Skeletal muscle satellite cell (primary cell): ENCODE data around the gene FOXL3.

Experiments
- H3K27me3 ChIP-seq: 2 replicates; pipeline ENCODE4 v1.7.0; 2013; ENCODE audit warnings: low read length; ENCODE audit not compliant: control insufficient read depth, insufficient read depth
- H3K36me3 ChIP-seq: 2 replicates; pipeline ENCODE4 v1.7.0; 2013; ENCODE audit warnings: mild to moderate bottlenecking, control low read depth, low read length; ENCODE audit not compliant: insufficient read depth
- H3K4me1 ChIP-seq: 2 replicates; pipeline ENCODE4 v1.7.0; 2013; ENCODE audit warnings: low read length; ENCODE audit not compliant: control insufficient read depth, insufficient read depth
- H3K4me2 ChIP-seq: 2 replicates; pipeline ENCODE4 v1.7.0; 2013; ENCODE audit warnings: mild to moderate bottlenecking, low read length
- H3K4me3 ChIP-seq: 2 replicates; pipeline ENCODE4 v1.7.0; 2013; ENCODE audit warnings: low read length
- H3K9ac ChIP-seq: 2 replicates; pipeline ENCODE4 v1.7.0; 2013; ENCODE audit warnings: mild to moderate bottlenecking, low read depth, low read length, moderate library complexity
- H3K9me3 ChIP-seq: replicated peaks from 2 replicates; pipeline ENCODE4 v1.7.0; 2013; ENCODE audit warnings: mild to moderate bottlenecking, control low read depth, low read length

FOXL3 gene

DNA sequence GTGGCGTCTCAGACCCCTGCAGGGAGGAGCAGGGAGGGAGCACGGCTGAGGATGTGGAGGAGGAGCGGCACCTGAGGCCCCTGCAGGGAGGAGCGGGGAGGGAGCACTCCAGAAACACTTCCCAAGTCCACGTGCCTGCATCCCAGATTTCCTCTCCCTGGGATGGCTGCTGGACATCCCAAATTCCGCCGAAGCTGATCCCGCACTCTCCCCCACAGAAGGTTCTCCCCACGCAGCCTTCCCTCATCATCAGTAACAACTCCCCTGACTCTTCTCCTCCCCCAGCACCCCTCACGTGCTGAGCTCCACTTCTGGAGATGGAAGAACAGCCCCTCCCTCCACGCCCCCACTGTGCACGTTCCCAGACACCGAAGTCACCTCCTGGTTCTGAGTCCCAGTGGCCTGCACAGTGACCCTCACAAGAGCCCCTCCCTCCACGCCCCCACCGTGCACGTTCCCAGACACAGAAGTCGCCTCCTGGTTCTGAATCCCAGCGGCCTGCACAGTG, 17.8 kb upstream of the FOXL3 start:
- Histone ChIP-seq H3K4me1 (no peaks in the 10 kb centered on the region), H3K9me3 (no peaks in the 10 kb centered on the region), H3K27me3 (peaks cover 45% of the 10 kb centered on the region), H3K4me2 (no peak overlapping the region), H3K9ac (no peak overlapping the region), H3K4me3 (no peak overlapping the region), H3K36me3 (no peaks in the 10 kb centered on the region)

DNA sequence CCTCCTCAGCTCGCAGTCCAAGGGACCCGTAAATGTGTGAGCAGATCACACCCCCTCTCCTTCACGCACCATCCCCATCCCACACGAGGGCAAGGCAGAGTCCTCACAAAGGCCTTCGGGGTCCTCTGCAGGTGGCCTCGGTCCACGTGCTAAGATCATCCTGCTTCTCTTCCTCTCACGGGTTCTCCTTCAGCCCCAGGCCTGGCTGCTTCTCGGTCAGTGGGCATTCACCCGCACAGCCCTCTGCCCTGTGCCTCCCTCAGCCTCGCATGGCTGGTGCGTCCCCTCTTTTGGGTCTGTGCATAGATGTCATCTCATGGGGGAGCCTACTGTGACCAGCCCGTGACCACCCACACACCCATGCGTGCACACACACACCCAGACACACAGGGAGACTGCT, 17.3 kb upstream of the FOXL3 start:
- H3K4me1 ChIP-seq, result no peaks in the 10 kb centered on the region
- H3K4me3 ChIP-seq, result no peak overlapping the region
- H3K27me3 ChIP-seq, result peaks cover 45% of the 10 kb centered on the region
- H3K4me2 ChIP-seq, result no peak overlapping the region
- H3K9me3 ChIP-seq, result no peaks in the 10 kb centered on the region
- no peaks in the 10 kb centered on the region for H3K36me3 ChIP-seq
- H3K9ac ChIP-seq, result no peak overlapping the region

DNA sequence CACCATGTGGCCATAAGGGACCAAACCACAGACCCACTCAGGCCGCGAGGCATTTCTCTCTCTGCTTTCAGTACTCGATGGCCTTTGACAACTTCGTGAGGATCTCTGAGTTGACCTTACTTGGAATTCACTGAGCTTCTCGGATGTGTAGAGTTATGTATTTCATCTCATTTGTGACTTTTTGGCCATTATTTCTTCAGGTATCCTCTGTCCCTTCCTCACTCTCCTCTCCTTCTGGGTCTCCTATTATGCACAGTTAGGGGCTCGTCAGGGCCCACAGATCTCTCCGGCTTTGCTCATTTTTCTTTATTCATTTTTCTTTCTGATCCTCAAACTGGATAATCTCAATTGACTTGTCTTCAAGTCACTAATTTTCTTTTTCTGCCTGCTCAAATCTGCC, 16.6 kb upstream of the FOXL3 start:
- Histone ChIP-seq H3K4me1 (no peaks in the 10 kb centered on the region), H3K36me3 (no peaks in the 10 kb centered on the region)

DNA sequence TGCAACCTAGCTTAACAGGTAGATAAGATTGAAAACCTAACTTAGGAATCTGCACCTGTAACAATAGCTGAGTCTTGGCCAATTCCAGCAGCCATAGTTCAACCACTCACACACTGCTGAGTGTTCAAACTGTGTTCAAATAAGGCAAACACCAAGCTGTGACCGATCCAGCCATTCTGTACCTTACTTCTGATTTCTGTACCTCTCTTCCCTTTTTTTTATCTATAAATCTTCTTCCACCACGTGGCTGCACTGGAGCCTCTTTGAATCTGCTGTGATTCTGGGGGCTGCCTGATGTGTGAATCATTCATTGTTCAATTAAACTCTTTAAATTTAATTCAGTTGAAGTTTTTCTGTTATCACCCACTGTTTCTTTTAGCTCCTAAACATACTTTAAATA, 15.7 kb upstream of the FOXL3 start:
- Histone ChIP-seq H3K4me1 (no peaks in the 10 kb centered on the region), H3K4me2 (no peak overlapping the region), H3K4me3 (no peak overlapping the region), H3K36me3 (no peaks in the 10 kb centered on the region), H3K9ac (no peak overlapping the region), H3K27me3 (peaks cover 46% of the 10 kb centered on the region), H3K9me3 (no peaks in the 10 kb centered on the region)

More for the DNA sequence above, 16.6 kb upstream of the FOXL3 start:
- Histone ChIP-seq H3K4me2 (no peak overlapping the region), H3K4me3 (no peak overlapping the region), H3K9me3 (no peaks in the 10 kb centered on the region), H3K27me3 (peaks cover 45% of the 10 kb centered on the region), H3K9ac (no peak overlapping the region)

DNA sequence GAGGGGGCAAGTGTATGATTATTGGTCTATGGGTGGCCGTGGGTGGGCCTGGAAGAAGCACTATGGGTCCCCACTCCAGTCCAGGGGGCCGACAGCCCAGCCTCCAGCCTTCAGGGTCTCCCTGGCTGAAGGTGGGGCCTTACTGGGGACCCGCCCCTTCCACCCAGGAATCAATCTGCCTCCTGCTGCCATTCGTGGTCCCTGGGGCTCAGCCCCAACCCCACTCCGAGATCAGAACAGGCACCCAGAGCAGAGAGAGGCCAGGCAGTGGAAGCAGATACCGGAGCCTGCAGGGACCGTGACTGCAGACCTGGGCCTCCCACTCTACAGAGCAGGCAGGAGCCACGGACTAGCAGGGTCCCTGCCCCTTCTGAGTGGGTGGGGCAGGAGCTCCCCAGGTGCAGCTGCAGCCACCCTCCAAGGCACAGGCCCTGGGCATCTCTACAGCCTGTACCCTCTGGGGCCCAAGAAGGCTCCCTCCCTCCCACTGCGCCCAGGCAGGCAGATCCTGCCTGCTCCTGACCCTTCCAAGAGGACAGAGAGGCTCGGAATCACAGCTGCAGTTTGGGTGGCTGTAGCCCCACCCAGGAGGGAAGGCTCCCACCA, 13.6 kb upstream of the FOXL3 start:
- Histone ChIP-seq H3K4me2 (no peak overlapping the region), H3K4me3 (no peak overlapping the region), H3K27me3 (peaks cover 60% of the 10 kb centered on the region), H3K36me3 (no peaks in the 10 kb centered on the region), H3K9me3 (no peaks in the 10 kb centered on the region), H3K4me1 (no peaks in the 10 kb centered on the region), H3K9ac (no peak overlapping the region)

DNA sequence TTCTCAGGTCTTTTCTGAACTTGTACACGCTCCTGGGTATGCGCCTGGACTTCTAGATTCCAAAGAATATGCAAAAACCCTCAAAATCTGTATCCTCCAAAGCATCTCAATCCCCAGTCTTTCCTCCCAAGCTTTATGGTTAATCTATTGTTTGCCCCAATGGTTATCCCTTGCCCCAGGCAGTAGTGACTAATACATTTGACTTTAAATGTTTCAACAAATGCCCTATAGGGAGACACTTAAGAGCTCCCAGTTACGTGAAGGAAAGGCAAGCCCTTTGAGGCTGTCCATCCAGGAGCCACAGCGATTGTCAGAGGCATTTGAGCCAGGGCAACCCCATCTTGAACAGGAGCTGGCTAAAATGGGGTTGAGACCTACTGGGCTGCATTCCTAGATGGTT, 12.7 kb upstream of the FOXL3 start:
- Histone ChIP-seq H3K4me1 (no peaks in the 10 kb centered on the region), H3K9ac (no peak overlapping the region), H3K27me3 (peaks cover 64% of the 10 kb centered on the region), H3K9me3 (no peaks in the 10 kb centered on the region), H3K4me2 (no peak overlapping the region), H3K4me3 (no peak overlapping the region), H3K36me3 (no peaks in the 10 kb centered on the region)

DNA sequence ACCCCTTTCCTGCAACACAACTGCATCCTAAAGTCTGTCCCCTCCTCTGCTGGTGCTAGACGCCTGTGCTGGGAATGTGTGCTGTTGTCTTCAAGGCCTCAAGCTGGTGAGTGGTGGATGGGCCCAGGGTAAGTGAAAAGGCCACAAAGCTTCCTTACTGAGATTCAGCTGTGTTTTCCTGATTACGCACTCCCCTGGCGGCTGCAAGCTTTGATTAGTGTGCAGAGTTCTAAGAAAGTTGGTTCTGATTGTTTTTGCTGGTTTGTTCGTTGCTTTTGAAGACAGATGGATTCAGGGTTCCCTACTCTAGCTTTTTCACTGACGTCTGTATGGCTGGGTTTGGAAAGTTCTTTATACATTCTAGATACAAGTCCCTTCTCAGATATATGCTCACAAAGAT, 11.9 kb upstream of the FOXL3 start:
- Histone ChIP-seq H3K4me2 (no peak overlapping the region), H3K9ac (no peak overlapping the region), H3K4me1 (no peaks in the 10 kb centered on the region), H3K36me3 (no peaks in the 10 kb centered on the region), H3K27me3 (peaks cover 64% of the 10 kb centered on the region), H3K4me3 (no peak overlapping the region), H3K9me3 (no peaks in the 10 kb centered on the region)

DNA sequence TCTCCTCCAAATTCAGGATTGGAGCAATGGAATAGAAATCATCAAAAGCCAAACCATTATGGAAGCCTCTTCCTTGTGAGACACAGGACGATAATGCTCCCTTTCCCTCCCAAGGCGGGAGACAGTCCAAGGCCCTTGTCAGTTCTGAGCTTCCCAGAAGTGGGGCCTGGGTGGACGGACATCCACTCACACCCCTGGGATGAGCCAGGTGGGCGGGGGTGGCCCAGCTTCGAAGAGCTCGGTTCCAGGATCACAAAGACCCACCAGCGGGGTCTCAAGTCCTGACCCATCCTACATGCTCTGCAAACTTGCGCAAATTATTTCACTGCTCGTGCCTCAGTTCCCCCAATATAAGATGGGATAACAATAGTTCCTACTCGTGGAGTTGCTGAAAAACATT, 10.1 kb upstream of the FOXL3 start:
- peaks cover 72% of the 10 kb centered on the region for H3K27me3 ChIP-seq
- no peak overlapping the region for H3K4me2 ChIP-seq

DNA sequence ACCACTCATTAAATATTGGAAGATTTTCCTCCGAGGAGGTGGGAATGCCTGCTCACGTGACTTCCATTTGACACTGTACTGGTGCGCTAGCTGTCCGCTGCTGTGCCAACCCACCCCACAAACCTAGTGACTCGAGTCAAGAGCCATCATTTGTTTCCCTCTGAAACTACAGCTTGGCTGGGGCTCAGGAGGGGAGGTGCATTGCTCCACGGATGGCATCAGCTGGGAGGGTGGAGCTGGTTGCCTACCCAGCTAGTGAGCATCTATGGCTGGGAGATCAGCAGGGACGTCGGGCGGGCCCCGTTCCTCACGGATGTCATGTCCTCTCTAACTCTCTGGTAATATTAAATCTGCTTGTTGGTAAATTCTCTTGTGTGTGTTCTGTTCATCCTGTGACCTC, 9.5 kb upstream of the FOXL3 start:
- peaks cover 75% of the 10 kb centered on the region for H3K27me3 ChIP-seq
- H3K9ac ChIP-seq, result no peak overlapping the region
- no peaks in the 10 kb centered on the region for H3K36me3 ChIP-seq
- H3K4me1 ChIP-seq, result no peaks in the 10 kb centered on the region
- H3K9me3 ChIP-seq, result no peaks in the 10 kb centered on the region
- no peak overlapping the region for H3K4me2 ChIP-seq
- no peak overlapping the region for H3K4me3 ChIP-seq

More for the DNA sequence above, 10.1 kb upstream of the FOXL3 start:
- Histone ChIP-seq H3K4me1 (no peaks in the 10 kb centered on the region), H3K9ac (no peak overlapping the region), H3K36me3 (no peaks in the 10 kb centered on the region), H3K9me3 (no peaks in the 10 kb centered on the region), H3K4me3 (no peak overlapping the region)

DNA sequence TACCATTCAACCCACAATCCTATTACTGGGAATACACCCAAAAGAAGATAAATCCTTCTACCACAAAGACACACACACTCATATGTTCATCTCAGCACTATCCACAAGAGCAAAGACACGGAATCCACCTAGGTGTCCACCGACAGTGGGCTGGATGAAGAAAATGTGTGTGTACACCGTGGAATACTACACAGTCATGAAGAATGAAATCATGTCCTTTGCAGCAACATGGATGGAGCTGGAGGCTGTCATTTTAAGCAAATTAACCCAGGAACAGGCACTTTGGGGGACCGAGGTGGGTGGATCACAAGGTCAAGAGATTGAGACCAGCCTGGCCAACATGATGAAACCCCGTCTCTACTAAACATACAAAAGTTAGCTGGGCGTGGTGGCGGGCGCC, 8.3 kb upstream of the FOXL3 start:
- Histone ChIP-seq H3K27me3 (peaks cover 78% of the 10 kb centered on the region), H3K4me1 (no peaks in the 10 kb centered on the region), H3K9ac (no peak overlapping the region), H3K4me3 (no peak overlapping the region), H3K36me3 (no peaks in the 10 kb centered on the region), H3K4me2 (no peak overlapping the region), H3K9me3 (no peaks in the 10 kb centered on the region)

DNA sequence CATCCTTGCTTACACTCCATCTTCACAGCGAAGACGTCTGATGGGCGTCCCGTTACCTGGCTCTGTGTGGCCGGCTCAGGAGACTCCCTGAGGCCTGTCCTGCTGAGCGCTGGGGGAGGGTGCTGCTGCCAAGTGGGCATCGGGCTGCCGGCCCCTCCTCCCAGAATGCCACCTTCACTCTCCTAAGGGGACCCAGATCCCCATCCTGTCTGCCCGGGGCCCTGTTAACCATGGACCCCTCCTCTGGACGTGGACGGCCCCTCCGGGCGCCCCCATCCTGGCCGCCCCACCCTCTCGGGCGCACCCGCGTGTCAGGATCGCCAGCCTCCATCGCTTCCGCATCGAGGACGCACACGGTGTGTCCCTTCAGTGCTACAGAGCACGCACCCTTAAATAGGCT, 7.3 kb upstream of the FOXL3 start:
- Histone ChIP-seq H3K9ac (no peak overlapping the region), H3K4me2 (no peak overlapping the region), H3K4me1 (no peaks in the 10 kb centered on the region), H3K27me3 (peaks cover 74% of the 10 kb centered on the region), H3K4me3 (no peak overlapping the region), H3K9me3 (no peaks in the 10 kb centered on the region), H3K36me3 (no peaks in the 10 kb centered on the region)
